ENCODE results near the gene ZSCAN29.

DNA sequence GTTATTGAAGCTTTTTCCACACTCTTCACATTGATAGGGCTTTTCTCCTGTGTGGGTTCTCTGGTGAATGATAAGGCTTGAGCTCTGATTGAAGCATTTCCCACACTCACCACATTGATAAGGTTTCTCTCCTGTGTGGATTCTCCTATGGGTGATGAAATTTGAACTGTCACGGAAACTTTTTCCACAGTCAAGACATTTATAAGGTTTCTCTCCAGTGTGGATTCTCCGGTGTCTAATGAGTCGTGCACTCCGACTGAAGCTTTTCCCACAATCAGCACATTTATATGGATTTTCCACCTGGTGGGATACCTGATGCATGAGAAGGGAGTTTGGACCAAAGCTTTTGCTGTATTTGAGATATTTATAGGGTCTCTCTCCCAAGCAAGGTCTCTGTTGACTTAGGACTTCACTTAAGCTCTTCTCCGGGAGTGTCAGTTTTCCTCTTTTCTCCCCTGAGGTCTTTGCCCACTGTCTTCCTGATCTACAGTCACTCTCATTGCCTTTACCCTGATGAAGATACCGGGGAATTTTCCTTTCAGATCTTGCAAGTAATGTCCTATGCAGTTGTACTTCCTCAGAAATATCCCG lies 9.4 kb downstream of the ZSCAN29 start:
- TF ChIP-seq, protein P1, sequence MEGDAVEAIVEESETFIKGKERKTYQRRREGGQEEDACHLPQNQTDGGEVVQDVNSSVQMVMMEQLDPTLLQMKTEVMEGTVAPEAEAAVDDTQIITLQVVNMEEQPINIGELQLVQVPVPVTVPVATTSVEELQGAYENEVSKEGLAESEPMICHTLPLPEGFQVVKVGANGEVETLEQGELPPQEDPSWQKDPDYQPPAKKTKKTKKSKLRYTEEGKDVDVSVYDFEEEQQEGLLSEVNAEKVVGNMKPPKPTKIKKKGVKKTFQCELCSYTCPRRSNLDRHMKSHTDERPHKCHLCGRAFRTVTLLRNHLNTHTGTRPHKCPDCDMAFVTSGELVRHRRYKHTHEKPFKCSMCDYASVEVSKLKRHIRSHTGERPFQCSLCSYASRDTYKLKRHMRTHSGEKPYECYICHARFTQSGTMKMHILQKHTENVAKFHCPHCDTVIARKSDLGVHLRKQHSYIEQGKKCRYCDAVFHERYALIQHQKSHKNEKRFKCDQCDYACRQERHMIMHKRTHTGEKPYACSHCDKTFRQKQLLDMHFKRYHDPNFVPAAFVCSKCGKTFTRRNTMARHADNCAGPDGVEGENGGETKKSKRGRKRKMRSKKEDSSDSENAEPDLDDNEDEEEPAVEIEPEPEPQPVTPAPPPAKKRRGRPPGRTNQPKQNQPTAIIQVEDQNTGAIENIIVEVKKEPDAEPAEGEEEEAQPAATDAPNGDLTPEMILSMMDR (IDR thresholded peaks at IDR 0.05), result no peak
- no peak for TF ChIP-seq POLR2A (IDR thresholded peaks at IDR 0.05)
